HG02973 (cell line): Measurements from ENCODE around the gene ADORA2B.
A peak's percentile ranks its signal among the peaks of the same experiment; 100 is the strongest.
"Not testable (repeated sequence)": the region's sequence is repeated elsewhere in the genome, so short reads cannot be mapped to it uniquely, and the experiment has no call there.

ENCODE experiments used
- ATAC-seq: cut with Tn5 transposase; IDR thresholded peaks from one replicate; pipeline ENCODE4 v1.9.1; 2021; ENCODE audit warnings: moderate library complexity; ENCODE audit not compliant: unreplicated experiment

ADORA2B gene

GRCh38 chr17:15979013-15979412 lies 34.1 kb downstream of the ADORA2B start:
- ATAC-seq = not testable (repeated sequence)

- ATAC-seq = peak; percentile 89
These were observed 36.3 kb downstream of the ADORA2B start for GRCh38 chr17:15981208-15981607.

- ATAC-seq = no peak
These were observed 37.0 kb downstream of the ADORA2B start for GRCh38 chr17:15981646-15982580.

- ATAC-seq = no peak
These were observed 51.4 kb downstream of the ADORA2B start for GRCh38 chr17:15996322-15996721.

GRCh38 chr17:15998031-15998562 lies 53.2 kb downstream of the ADORA2B start:
- ATAC-seq = no peak

- ATAC-seq = peak; percentile 91
These were observed 54.4 kb downstream of the ADORA2B start, which contains the start of the genes TTC19 and ZSWIM7 for GRCh38 chr17:15999141-15999973. TSS of gene TTC19 (plus strand) at chr17:15999824. CDS start at chr17:15999849, 25 bp downstream. TSS of gene ZSWIM7 (minus strand) at chr17:15999704. CDS start at chr17:15999594, 110 bp downstream.

GRCh38 chr17:15999974-16000827 lies 55.3 kb downstream of the ADORA2B start:
- peak; percentile 26 for ATAC-seq

- ATAC-seq = no peak
These were observed 56.4 kb downstream of the ADORA2B start for GRCh38 chr17:16001226-16001897.

GRCh38 chr17:16002708-16003260 lies 57.9 kb downstream of the ADORA2B start:
- no peak for ATAC-seq

- ATAC-seq = no peak
These were observed 58.9 kb downstream of the ADORA2B start for GRCh38 chr17:16003841-16004240.

- no peak for ATAC-seq
These were observed 60.7 kb downstream of the ADORA2B start for GRCh38 chr17:16005636-16006035.

- no peak for ATAC-seq
These were observed 62.5 kb downstream of the ADORA2B start for GRCh38 chr17:16007439-16007838.

- ATAC-seq = no peak
These were observed 69.0 kb downstream of the ADORA2B start for GRCh38 chr17:16013943-16014407.

GRCh38 chr17:16019347-16019746 lies 74.4 kb downstream of the ADORA2B start:
- ATAC-seq = no peak

GRCh38 chr17:16023881-16024280 lies 79.0 kb downstream of the ADORA2B start:
- ATAC-seq = no peak

- ATAC-seq = no peak
These were observed 80.3 kb downstream of the ADORA2B start for GRCh38 chr17:16025202-16025601.
